Mucosa of gallbladder (tissue), 1 donor: ENCODE results near the gene SMIM31. TPM values are rescaled to one million over a fixed set of nuclear protein-coding genes. Genes with fewer than 3 reads are reported as not detected.

Experiments
- DNase-seq: peaks from one replicate; pipeline ENCODE4 v3.0.0-alpha.2; 2020; ENCODE audit warnings: low spot score
- total RNA-seq: library from RNA; stranded (reverse); gene quantifications from one replicate; pipeline ENCODE4 v1.2.1, GENCODE V29; 2021
- donor health status: DM: no; HTN: no; CAD: no.

SMIM31 gene
- 21.8 TPM for total RNA-seq

- DNase-seq: peak; percentile 18
Measured at GRCh38 chr4:164753873-164754488, at the start of gene SMIM31. TSS of gene SMIM31 (plus strand) at chr4:164754131. CDS start at chr4:164770444, 16,313 bp downstream.

GRCh38 chr4:164706675-164707074, 47.3 kb upstream of the SMIM31 start:
- DNase-seq: no peak

GRCh38 chr4:164716901-164717300, 37.0 kb upstream of the SMIM31 start:
- no peak for DNase-seq

- no peak for DNase-seq
Measured at GRCh38 chr4:164718827-164719226, 35.1 kb upstream of the SMIM31 start.

GRCh38 chr4:164725066-164725465, 28.9 kb upstream of the SMIM31 start:
- DNase-seq: no peak

GRCh38 chr4:164730705-164731393, 23.1 kb upstream of the SMIM31 start:
- DNase-seq: no peak

GRCh38 chr4:164731827-164732474, 22.0 kb upstream of the SMIM31 start:
- DNase-seq: no peak

GRCh38 chr4:164734484-164734883, 19.4 kb upstream of the SMIM31 start:
- DNase-seq: no peak

GRCh38 chr4:164748375-164748774, 5.6 kb upstream of the SMIM31 start:
- DNase-seq: no peak

- DNase-seq: no peak
Measured at GRCh38 chr4:164755432-164755831, 1.5 kb downstream of the SMIM31 start.

- no peak for DNase-seq
Measured at GRCh38 chr4:164756686-164757085, 2.8 kb downstream of the SMIM31 start.

GRCh38 chr4:164761241-164761640, 7.3 kb downstream of the SMIM31 start:
- no peak for DNase-seq

- no peak for DNase-seq
Measured at GRCh38 chr4:164761746-164762275, 7.9 kb downstream of the SMIM31 start.

- DNase-seq: no peak
Measured at GRCh38 chr4:164765096-164765495, 11.2 kb downstream of the SMIM31 start.

GRCh38 chr4:164765833-164766232, 11.9 kb downstream of the SMIM31 start:
- DNase-seq: no peak

GRCh38 chr4:164768516-164768915, 14.6 kb downstream of the SMIM31 start:
- DNase-seq: no peak

- no peak for DNase-seq
Measured at GRCh38 chr4:164770010-164770724, 16.2 kb downstream of the SMIM31 start.

GRCh38 chr4:164771088-164771487, 17.2 kb downstream of the SMIM31 start:
- DNase-seq: no peak

- no peak for DNase-seq
Measured at GRCh38 chr4:164772076-164772475, 18.1 kb downstream of the SMIM31 start.

GRCh38 chr4:164779080-164779479, 25.1 kb downstream of the SMIM31 start:
- no peak for DNase-seq

- no peak for DNase-seq
Measured at GRCh38 chr4:164779811-164780216, 25.9 kb downstream of the SMIM31 start.

GRCh38 chr4:164780839-164781238, 26.9 kb downstream of the SMIM31 start:
- no peak for DNase-seq
